H1 (cell line): Measurements from ENCODE around the gene NR1H2. TPM values are rescaled to one million over a fixed set of nuclear protein-coding genes. Genes with fewer than 3 reads are reported as not detected.

ENCODE experiments used
- CTCF ChIA-PET: fragments of 300-600 bp; sonication (Branson Sonifier 250); formaldehyde crosslinking; loops from one replicate; lab custom pipeline; 2021; ENCODE audit not compliant: partially characterized antibody; lab: Charles Lee
- POLR2A ChIA-PET: fragments of 300-600 bp; sonication (Branson Sonifier 250); formaldehyde crosslinking; loops from one replicate; lab custom pipeline; 2021; ENCODE audit warnings: inconsistent platforms; ENCODE audit not compliant: partially characterized antibody; lab: Charles Lee
- DNase-seq, 2 experiments: peaks; one replicate each; pipeline versions ENCODE4 v3.0.0 to v3.0.0-alpha.2; 2010 to 2022; ENCODE audit warnings: low spot score in 2 of 2, low read depth in 1 of 2, mixed read lengths in 1 of 2
- FAIRE-seq: peaks from 2 replicates; lab custom pipeline; 2011; peaks lifted over from hg19 to GRCh38; lab: Jason Lieb, UNC
- H2AFZ ChIP-seq: 2 replicates; pipeline ENCODE4 v1.8.1; 2012; ENCODE audit warnings: low read length, inconsistent platforms
- H2AK5ac ChIP-seq: 2 replicates; pipeline ENCODE4 v1.6.1; 2013; ENCODE audit warnings: low read depth, low read length
- H2BK120ac ChIP-seq: replicated peaks from 2 replicates; pipeline ENCODE3; 2013; ENCODE audit warnings: low read depth, low read length, inconsistent platforms
- H2BK12ac ChIP-seq: 2 replicates; pipeline ENCODE4 v1.6.1; 2013; ENCODE audit warnings: low read depth, low read length
- H2BK15ac ChIP-seq: 2 replicates; pipeline ENCODE4 v1.6.1; 2013; ENCODE audit warnings: low read length
- H2BK20ac ChIP-seq: 2 replicates; pipeline ENCODE4 v1.6.1; 2013; ENCODE audit warnings: low read length
- H2BK5ac ChIP-seq: 2 replicates; pipeline ENCODE4 v1.6.1; 2013; ENCODE audit warnings: low read depth, low read length
- H3K14ac ChIP-seq: 2 replicates; pipeline ENCODE4 v1.6.1; 2013; ENCODE audit warnings: inconsistent platforms; ENCODE audit not compliant: insufficient read length
- H3K18ac ChIP-seq: 2 replicates; pipeline ENCODE4 v1.6.1; 2013; ENCODE audit warnings: low read length; ENCODE audit errors: extremely low read depth
- H3K23ac ChIP-seq: 2 replicates; pipeline ENCODE4 v1.6.1; 2013; ENCODE audit warnings: inconsistent platforms; ENCODE audit not compliant: insufficient read length
- H3K23me2 ChIP-seq: 2 replicates; pipeline ENCODE4 v1.6.1; 2013; ENCODE audit warnings: low read depth, low read length
- H3K27ac ChIP-seq: 2 replicates; pipeline ENCODE4 v1.6.1; 2011; ENCODE audit warnings: low read depth, low read length, inconsistent platforms
- H3K27me3 ChIP-seq, 4 experiments: replicated peaks in 1 of 4; 1 replicate in 1 of 4; 2 replicates in 3 of 4; pipeline versions ENCODE4 v1.6.1 to v1.8.1; 2011 to 2013; ENCODE audit warnings: low read length in 3 of 4, mild to moderate bottlenecking in 3 of 4, inconsistent platforms in 2 of 4, mixed read lengths in 2 of 4, moderate library complexity in 1 of 4; ENCODE audit not compliant: control insufficient read depth in 3 of 4, insufficient read depth in 3 of 4; ENCODE audit errors: extremely low read depth in 1 of 4
- H3K36me3 ChIP-seq, 4 experiments: 2 replicates each; pipeline versions ENCODE4 v1.6.1 to v1.8.1; 2011 to 2013; ENCODE audit warnings: mild to moderate bottlenecking in 4 of 4, low read length in 3 of 4, moderate library complexity in 2 of 4, control low read depth in 1 of 4, inconsistent platforms in 1 of 4; ENCODE audit not compliant: insufficient read depth in 4 of 4, control insufficient read depth in 2 of 4
- H3K4ac ChIP-seq: replicated peaks from 2 replicates; pipeline ENCODE3; 2013; ENCODE audit warnings: low read length, low read depth, mixed read lengths, inconsistent platforms; ENCODE audit not compliant: insufficient read length
- H3K4me1 ChIP-seq, 4 experiments: replicated peaks in 1 of 4; 1 replicate in 1 of 4; 2 replicates in 3 of 4; pipeline versions ENCODE4 v1.6.1 to v1.8.1; 2011 to 2013; ENCODE audit warnings: low read length in 3 of 4, inconsistent platforms in 2 of 4, mixed read lengths in 1 of 4; ENCODE audit not compliant: insufficient read depth in 4 of 4, control insufficient read depth in 3 of 4
- H3K4me2 ChIP-seq, 2 experiments: 2 replicates each; pipeline versions ENCODE4 v1.6.1 to v1.8.1; 2011 to 2013; ENCODE audit warnings: low read depth in 2 of 2, low read length in 2 of 2, control low read depth in 1 of 2, inconsistent platforms in 1 of 2, mild to moderate bottlenecking in 1 of 2; ENCODE audit not compliant: insufficient read depth in 1 of 2
- H3K4me3 ChIP-seq, 4 experiments: fragments of 200-600, 300-600 bp in 1 of 4; sonication (generic), shearing (Covaris generic), sonication (Bioruptor Twin) in 1 of 4; 2 replicates each; pipeline versions ENCODE4 v1.5.1 to v1.8.1; 2011 to 2016; ENCODE audit warnings: low read length in 4 of 4, low read depth in 3 of 4, control low read depth in 2 of 4, inconsistent platforms in 2 of 4, mild to moderate bottlenecking in 2 of 4, mixed read lengths in 1 of 4, moderate library complexity in 1 of 4; ENCODE audit not compliant: insufficient read depth in 2 of 4; ENCODE audit errors: extremely low read depth in 1 of 4
- H3K56ac ChIP-seq: replicated peaks from 2 replicates; pipeline ENCODE3; 2013; ENCODE audit warnings: low read depth, mild to moderate bottlenecking, mixed read lengths, low read length, inconsistent platforms; ENCODE audit not compliant: insufficient read length
- H3K79me1 ChIP-seq: 2 replicates; pipeline ENCODE4 v1.6.1; 2013; ENCODE audit warnings: low read depth, low read length, control low read depth
- H3K79me2 ChIP-seq, 2 experiments: 2 replicates each; pipeline versions ENCODE4 v1.6.1 to v1.8.1; 2012 to 2013; ENCODE audit warnings: low read length in 2 of 2, mild to moderate bottlenecking in 2 of 2, inconsistent platforms in 1 of 2; ENCODE audit not compliant: insufficient read depth in 2 of 2, control insufficient read depth in 1 of 2
- H3K9ac ChIP-seq, 4 experiments: replicated peaks in 1 of 4; 1 replicate in 1 of 4; 2 replicates in 3 of 4; pipeline versions ENCODE4 v1.6.1 to v1.8.1; 2011 to 2013; ENCODE audit warnings: low read depth in 3 of 4, low read length in 3 of 4, control low read depth in 2 of 4, mild to moderate bottlenecking in 2 of 4, moderate library complexity in 2 of 4, inconsistent platforms in 1 of 4; ENCODE audit errors: extremely low read depth in 1 of 4
- H3K9me3 ChIP-seq, 2 experiments: 2 replicates each; pipeline versions ENCODE4 v1.6.1 to v1.8.1; 2012 to 2013; ENCODE audit warnings: mild to moderate bottlenecking in 2 of 2, moderate library complexity in 2 of 2, control low read depth in 1 of 2, inconsistent platforms in 1 of 2, low read depth in 1 of 2, low read length in 1 of 2, mixed read lengths in 1 of 2; ENCODE audit not compliant: insufficient read depth in 2 of 2
- H4K20me1 ChIP-seq, 2 experiments: replicated peaks in 1 of 2; 2 replicates each; pipeline versions ENCODE3 to v1.8.1; 2011 to 2013; ENCODE audit warnings: inconsistent platforms in 2 of 2, low read length in 2 of 2, mild to moderate bottlenecking in 1 of 2; ENCODE audit not compliant: insufficient read depth in 2 of 2, control insufficient read depth in 1 of 2
- H4K5ac ChIP-seq: 2 replicates; pipeline ENCODE4 v1.6.1; 2013; ENCODE audit warnings: low read length, low read depth, mixed read lengths, inconsistent platforms; ENCODE audit not compliant: insufficient read length
- H4K8ac ChIP-seq: 2 replicates; pipeline ENCODE4 v1.8.0; 2013; ENCODE audit warnings: mild to moderate bottlenecking, moderate library complexity, low read length, inconsistent platforms; ENCODE audit not compliant: insufficient read depth; ENCODE audit errors: extremely low read depth
- H4K91ac ChIP-seq: replicated peaks from 2 replicates; pipeline ENCODE3; 2013; ENCODE audit warnings: low read length, mixed read lengths, inconsistent platforms; ENCODE audit not compliant: insufficient read length
- CHD2 ChIP-seq: IDR thresholded peaks from 2 replicates; pipeline ENCODE4 v1.6.1; 2012; ENCODE audit warnings: low read length, improper control_type of control experiment
- JUN ChIP-seq: IDR thresholded peaks from 2 replicates; pipeline ENCODE4 v1.6.1; 2011; ENCODE audit warnings: low read depth, mild to moderate bottlenecking, improper control_type of control experiment, low read length
- KDM1A ChIP-seq: fragments of 200-600, 300-600 bp; sonication (generic); IDR thresholded peaks from 2 replicates; pipeline ENCODE4 v1.7.1; 2016; ENCODE audit warnings: mild to moderate bottlenecking, low read length, borderline replicate concordance
- RNF2 ChIP-seq: fragments of 200-900, 300-1000 bp; sonication (generic); IDR thresholded peaks from 2 replicates; pipeline ENCODE4 v1.7.1; 2016; ENCODE audit warnings: borderline replicate concordance, low read depth, mild to moderate bottlenecking, antibody characterized with exemption, low read length; ENCODE audit not compliant: poor library complexity, severe bottlenecking; ENCODE audit errors: missing control alignments
- SIN3A ChIP-seq, 2 experiments: IDR thresholded peaks in 1 of 2; conservative IDR thresholded peaks in 1 of 2; 2 replicates each; pipeline ENCODE4 v1.6.1; 2011 to 2012; ENCODE audit warnings: low read length in 2 of 2, improper control_type of control experiment in 1 of 2, low read depth in 1 of 2, mild to moderate bottlenecking in 1 of 2
- TBP ChIP-seq: IDR thresholded peaks from 2 replicates; pipeline ENCODE4 v1.6.1; 2011; ENCODE audit warnings: low read depth, low read length, improper control_type of control experiment
- TEAD4 ChIP-seq: IDR thresholded peaks from 2 replicates; pipeline ENCODE4 v1.6.1; 2012; ENCODE audit warnings: low read depth, low read length, inconsistent platforms, mixed read lengths
- WGBS, 2 experiments: shearing (Covaris generic) in 1 of 2; methylation state at CpG; one replicate each; pipeline versions ENCODE4 v1.1.6 to v1.1.7; 2013 to 2015; ENCODE audit warnings: low lambda C conversion rate in 2 of 2, mixed read lengths in 2 of 2, inconsistent platforms in 1 of 2, low coverage in 1 of 2, missing lambda C conversion rate in 1 of 2; ENCODE audit not compliant: insufficient replicate concordance in 2 of 2, insufficient coverage in 1 of 2, insufficient read length in 1 of 2; ENCODE audit errors: extremely low coverage in 1 of 2, missing lambda C conversion rate in 1 of 2; 5-methylcytosine and 5-hydroxymethylcytosine counted together
- polyA plus RNA-seq, 7 experiments: library from polyadenylated mRNA; depleted of rRNA in 3 of 7; stranded (reverse) in 5 of 7; unstranded in 2 of 7; fragments of >200 nt in 5 of 7; fragments of 200-250 nt in 2 of 7; gene quantifications; 1 replicate in 5 of 7; 2 replicates in 1 of 7; 4 replicates in 1 of 7; pipeline versions ENCODE4 v1.2.1 to v1.2.3, GENCODE V29; 2011 to 2013; ENCODE audit warnings: missing spikeins in 2 of 7, mixed read lengths in 2 of 7
- total RNA-seq: library from RNA; stranded (reverse); fragmentation: NEBNext Ultra II Directional; extraction: Animal tissue kit (Norgen Biotek cat#: 25700); gene quantifications from 2 replicates; pipeline ENCODE4 v1.2.1, GENCODE V29; 2021
- TF ChIP-seq, protein P1 (sequence below): IDR thresholded peaks from 2 replicates; pipeline ENCODE4 v1.6.1; 2011; ENCODE audit warnings: low read length, improper control_type of control experiment

Gene NR1H2
- total and polyA plus RNA-seq, 2 of the 8 experiments (the other 6 are each of a cell fraction or from before 2014, with no cell fraction given) = 40.3 to 47.5 TPM

DNA sequence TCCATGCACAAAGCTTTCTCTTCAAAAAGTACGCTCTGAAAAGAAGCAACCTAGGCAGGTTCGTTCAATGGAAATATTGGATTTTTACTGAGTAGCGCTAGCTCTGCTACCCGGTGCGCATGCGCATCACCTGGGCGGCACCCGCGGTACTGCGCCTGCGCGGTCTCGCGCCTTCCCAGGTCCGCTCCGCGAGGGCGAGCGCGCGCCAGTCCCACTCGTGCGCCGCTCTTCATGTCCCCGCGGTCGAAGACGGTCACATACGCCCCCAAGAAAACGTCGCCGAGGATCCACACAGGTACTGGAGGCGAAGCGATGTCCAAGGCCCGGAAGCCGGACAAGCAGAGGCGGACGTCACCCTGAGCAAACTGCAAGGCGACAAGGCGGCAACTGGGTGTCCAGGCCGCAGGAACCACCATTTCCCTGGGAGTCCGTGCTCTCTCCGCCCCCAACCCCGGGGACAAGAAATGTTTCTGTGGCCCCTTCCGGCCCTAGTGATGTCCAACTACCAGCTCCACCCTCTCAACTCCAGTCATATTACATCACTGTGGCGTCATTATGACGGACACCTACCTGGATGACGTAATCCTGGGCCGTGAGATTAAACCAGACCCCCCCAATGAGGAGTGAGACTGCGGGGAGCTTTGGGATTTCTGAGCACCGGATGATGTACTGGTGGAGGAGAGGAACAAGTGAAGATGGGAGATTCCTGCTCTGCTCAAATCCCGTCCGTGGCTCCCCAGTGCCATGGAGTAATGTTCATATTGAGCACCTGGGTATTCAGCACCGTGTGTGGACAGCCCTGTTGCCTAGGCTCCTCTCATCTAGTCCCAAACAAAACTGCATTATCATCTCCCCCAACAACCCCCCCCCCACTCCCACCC, 42.3 kb upstream of the NR1H2 start:
- peak overlapping the region; percentile 100 for H2BK120ac ChIP-seq
- no peaks in the 10 kb centered on the region; the same call in 1 of the 2 replicates for H3K79me1 ChIP-seq
- H3K18ac ChIP-seq = peak overlapping the region; percentile 95
- WGBS, 2 experiments = 15% methylated on average over 54 of the region's 54 CpGs; no CpG with 5 or more reads in 1 of the 2 experiments
- H2BK15ac ChIP-seq = peak overlapping the region; percentile 93; the same call in 1 of the 2 replicates
- H3K9ac ChIP-seq = peak overlapping the region in 3 of 4 experiments; percentile 61 to 85 (median 78); a peak in 6 of 7 replicates
- peaks cover 30% of the 10 kb centered on the region for H3K23me2 ChIP-seq
- peaks cover 0 to 1% of the 10 kb centered on the region in 2 experiments for H4K20me1 ChIP-seq
- peak overlapping the region; percentile 55 for H3K56ac ChIP-seq
- FAIRE-seq = no peak
- peaks cover 3 to 6% of the 10 kb centered on the region in 2 experiments; a peak in 2 of 4 replicates for H3K79me2 ChIP-seq
- peaks cover 2 to 18% (median 12%) of the 10 kb centered on the region in 4 experiments for H3K4me1 ChIP-seq
- H4K5ac ChIP-seq = peak overlapping the region; percentile 98
- peak overlapping the region; percentile 97 for H2BK12ac ChIP-seq
- peak overlapping the region; percentile 100 for H2AFZ ChIP-seq
- H3K27ac ChIP-seq = peak overlapping the region; percentile 95
- H3K4me3 ChIP-seq = peak overlapping the region; percentile 74 to 96 (median 86)
- peak overlapping the region; percentile 23; the same call in 1 of the 2 replicates for H2BK20ac ChIP-seq
- H3K23ac ChIP-seq = no peak overlapping the region
- 0 out of 8 replicates have a peak, but pooled peaks cover 0 to 2% (median 0%) of the 10 kb centered on the region in 4 experiments for H3K36me3 ChIP-seq
- H3K27me3 ChIP-seq = no peaks in the 10 kb centered on the region; a peak in 1 of 7 replicates
- ChIA-PET POLR2A (interaction anchor here (0.7 to 2.8 kb wide), 14 partner anchors 8 to 145 kb away, joined by 3 to 17 read pairs (median 6); partner anchors contain the start of gene POLD1), CTCF (interaction anchor here (0.6 to 1.6 kb wide), 7 partner anchors 17 to 182 kb away, joined by 3 to 5 read pairs (median 4); no protein-coding TSS in a partner anchor)
- peak overlapping the region; percentile 73 for H3K14ac ChIP-seq
- H4K91ac ChIP-seq = peak overlapping the region; percentile 98
- H2BK5ac ChIP-seq = peak overlapping the region; percentile 97
- peak overlapping the region; percentile 75 to 98 for H3K4me2 ChIP-seq
- H3K9me3 ChIP-seq = no peaks in the 10 kb centered on the region
- H2AK5ac ChIP-seq = no peak overlapping the region
- DNase-seq = peak in 1 of 2 experiments; percentile 94
- H4K8ac ChIP-seq = peak overlapping the region; percentile 99
- H3K4ac ChIP-seq = peak overlapping the region; percentile 98
- TF ChIP-seq RNF2 (no peak), JUN (no peak), KDM1A (0 out of 2 replicates have a peak, but pooled peaks have one; percentile 39), CHD2 (no peak), TEAD4 (no peak), SIN3A (conservative IDR thresholded peaks at IDR 0.05 in 1 of 2, IDR thresholded peaks at IDR 0.05 in 1 of 2; ENCODE audit: low read depth in 1 of 2, low read length in 2 of 2) (0 out of 4 replicates have a peak, but pooled peaks have one; percentile 20 to 34), TBP (peak; percentile 9; the same call in 1 of the 2 replicates)
- TF ChIP-seq, protein P1, sequence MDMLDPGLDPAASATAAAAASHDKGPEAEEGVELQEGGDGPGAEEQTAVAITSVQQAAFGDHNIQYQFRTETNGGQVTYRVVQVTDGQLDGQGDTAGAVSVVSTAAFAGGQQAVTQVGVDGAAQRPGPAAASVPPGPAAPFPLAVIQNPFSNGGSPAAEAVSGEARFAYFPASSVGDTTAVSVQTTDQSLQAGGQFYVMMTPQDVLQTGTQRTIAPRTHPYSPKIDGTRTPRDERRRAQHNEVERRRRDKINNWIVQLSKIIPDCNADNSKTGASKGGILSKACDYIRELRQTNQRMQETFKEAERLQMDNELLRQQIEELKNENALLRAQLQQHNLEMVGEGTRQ = 0 out of 2 replicates have a peak, but pooled peaks have one; percentile 9
